Hepatocyte (in vitro differentiated cells): ENCODE measurements around the gene FGFBP1. TPM values are rescaled to one million over a fixed set of nuclear protein-coding genes. Genes with fewer than 3 reads are reported as not detected.
A peak's percentile ranks its signal among the peaks of the same experiment; 100 is the strongest.

Source experiments
- DNase-seq: peaks from one replicate; pipeline ENCODE4 v3.0.0-alpha.2; 2016; ENCODE audit warnings: low spot score
- H2AFZ ChIP-seq: fragments of 200-600 bp; sonication (generic); 2 replicates; pipeline ENCODE4 v1.6.0; 2016; ENCODE audit warnings: antibody characterized with exemption, mild to moderate bottlenecking
- H3K27ac ChIP-seq: fragments of 200-600 bp; sonication (generic); 2 replicates; pipeline ENCODE4 v1.5.1; 2016; ENCODE audit warnings: mild to moderate bottlenecking
- H3K27me3 ChIP-seq: fragments of 200-600 bp; sonication (generic); 2 replicates; pipeline ENCODE4 v1.6.1; 2016
- H3K36me3 ChIP-seq: fragments of 200-600 bp; sonication (generic); replicated peaks from 2 replicates; pipeline ENCODE4 v1.5.1; 2016; ENCODE audit warnings: low read depth; ENCODE audit not compliant: insufficient read depth
- H3K4me1 ChIP-seq: fragments of 200-600 bp; sonication (generic); 2 replicates; pipeline ENCODE4 v1.5.1; 2016; ENCODE audit warnings: mild to moderate bottlenecking, moderate library complexity; ENCODE audit not compliant: insufficient read depth
- H3K4me2 ChIP-seq: fragments of 200-600 bp; sonication (generic); 2 replicates; pipeline ENCODE4 v1.6.0; 2016
- H3K4me3 ChIP-seq: fragments of 200-600 bp; sonication (generic); 2 replicates; pipeline ENCODE4 v1.5.1; 2016; ENCODE audit warnings: mild to moderate bottlenecking
- H3K79me2 ChIP-seq: fragments of 200-600 bp; sonication (generic); 2 replicates; pipeline ENCODE4 v1.6.0; 2017; ENCODE audit warnings: mild to moderate bottlenecking
- H3K9me2 ChIP-seq: fragments of 200-600 bp; sonication (generic); replicated peaks from 2 replicates; pipeline ENCODE4 v1.6.0; 2017; ENCODE audit warnings: mild to moderate bottlenecking; ENCODE audit not compliant: insufficient read depth
- H3K9me3 ChIP-seq: fragments of 200-600 bp; sonication (generic); 2 replicates; pipeline ENCODE4 v1.5.1; 2016; ENCODE audit warnings: low read depth, mild to moderate bottlenecking
- H4K20me1 ChIP-seq: fragments of 200-600 bp; sonication (generic); 2 replicates; pipeline ENCODE4 v1.6.0; 2016; ENCODE audit warnings: mild to moderate bottlenecking; ENCODE audit not compliant: insufficient read depth, poor library complexity, severe bottlenecking
- CTCF ChIP-seq: fragments of 200-600 bp; sonication (generic); IDR thresholded peaks from 2 replicates; pipeline ENCODE4 v1.5.1; 2016; ENCODE audit warnings: antibody characterized with exemption, mild to moderate bottlenecking; ENCODE audit not compliant: poor library complexity
- EZH2 ChIP-seq: fragments of 200-600 bp; sonication (generic); IDR thresholded peaks from 2 replicates; pipeline ENCODE4 v1.6.1; 2016; ENCODE audit warnings: antibody characterized with exemption, mild to moderate bottlenecking, borderline replicate concordance
- EZH2phosphoT487 ChIP-seq: fragments of 200-600 bp; sonication (generic); IDR thresholded peaks from one replicate; pipeline ENCODE4 v1.6.1; 2018; ENCODE audit warnings: antibody characterized with exemption, mild to moderate bottlenecking, low read depth, moderate library complexity; ENCODE audit not compliant: unreplicated experiment, severe bottlenecking
- WGBS: methylation state at CpG from one replicate; pipeline ENCODE4 v1.1.6; 2016; ENCODE audit warnings: low lambda C conversion rate; ENCODE audit errors: missing lambda C conversion rate; 5-methylcytosine and 5-hydroxymethylcytosine counted together
- polyA plus RNA-seq: library from polyadenylated mRNA; unstranded; fragments of >200 nt; fragmentation: Nextera tagmentation; extraction: Ambion mirVana; gene quantifications from 2 replicates; pipeline ENCODE4 v1.2.1, GENCODE V29; 2016
- total RNA-seq: library from RNA; depleted of rRNA; stranded (reverse); fragments of >200 nt; gene quantifications from 2 replicates; pipeline ENCODE4 v1.2.3, GENCODE V29; 2014

Gene FGFBP1
- total and polyA plus RNA-seq, 2 experiments from 2014 or later, result 1.8 to 2.8 TPM

- Histone ChIP-seq H3K9me3 (no peaks in the 10 kb centered on the region), H4K20me1 (no peaks in the 10 kb centered on the region), H3K27ac (no peak overlapping the region), H3K4me1 (no peaks in the 10 kb centered on the region), H3K4me3 (no peak overlapping the region), H3K27me3 (no peaks in the 10 kb centered on the region), H3K9me2 (no peaks in the 10 kb centered on the region), H2AFZ (no peak overlapping the region), H3K36me3 (no peaks in the 10 kb centered on the region), H3K79me2 (no peaks in the 10 kb centered on the region), H3K4me2 (no peak overlapping the region)
- WGBS, result 78% methylated on average over 6 of the region's 6 CpGs
- TF ChIP-seq EZH2 (no peak), EZH2phosphoT487 (no peak), CTCF (no peak)
- DNase-seq, result no peak
Measured at GRCh38 chr4:15910155-15910940, 28.2 kb downstream of the FGFBP1 start.

- TF ChIP-seq EZH2 (no peak), EZH2phosphoT487 (no peak)
- Histone ChIP-seq H2AFZ (no peak overlapping the region), H3K4me2 (no peak overlapping the region), H3K36me3 (no peaks in the 10 kb centered on the region), H3K4me1 (no peaks in the 10 kb centered on the region), H3K27ac (no peak overlapping the region), H3K9me3 (no peaks in the 10 kb centered on the region), H4K20me1 (no peaks in the 10 kb centered on the region), H3K27me3 (no peaks in the 10 kb centered on the region), H3K4me3 (no peak overlapping the region), H3K9me2 (no peaks in the 10 kb centered on the region), H3K79me2 (no peaks in the 10 kb centered on the region)
- WGBS, result 78% methylated on average over 1 of the region's 1 CpG
- DNase-seq, result no peak
Measured at GRCh38 chr4:15907430-15907829, 31.1 kb downstream of the FGFBP1 start.

- Histone ChIP-seq H3K9me3 (no peaks in the 10 kb centered on the region), H3K4me1 (no peaks in the 10 kb centered on the region), H4K20me1 (no peaks in the 10 kb centered on the region), H3K27me3 (no peaks in the 10 kb centered on the region), H3K79me2 (no peaks in the 10 kb centered on the region), H2AFZ (peak overlapping the region; percentile 19), H3K9me2 (no peaks in the 10 kb centered on the region), H3K4me3 (no peak overlapping the region), H3K27ac (peak overlapping the region; percentile 31), H3K36me3 (no peaks in the 10 kb centered on the region), H3K4me2 (peak overlapping the region; percentile 66)
- 47% methylated on average over 19 of the region's 25 CpGs for WGBS
- TF ChIP-seq EZH2phosphoT487, result no peak
- no peak for TF ChIP-seq CTCF
- TF ChIP-seq EZH2, result no peak
- DNase-seq, result peak; percentile 68
Measured at GRCh38 chr4:15906020-15906443, 32.5 kb downstream of the FGFBP1 start.

GRCh38 chr4:15902746-15903145, 35.8 kb downstream of the FGFBP1 start:
- no peak overlapping the region for H3K4me2 ChIP-seq
- H3K79me2 ChIP-seq, result no peaks in the 10 kb centered on the region
- WGBS, result 93% methylated on average over 2 of the region's 2 CpGs
- H4K20me1 ChIP-seq, result no peaks in the 10 kb centered on the region
- H3K9me2 ChIP-seq, result no peaks in the 10 kb centered on the region
- H3K4me1 ChIP-seq, result no peaks in the 10 kb centered on the region
- H3K9me3 ChIP-seq, result no peaks in the 10 kb centered on the region
- no peak for DNase-seq
- TF ChIP-seq CTCF (no peak), EZH2 (no peak), EZH2phosphoT487 (no peak)
- H3K36me3 ChIP-seq, result no peaks in the 10 kb centered on the region
- no peak overlapping the region for H3K27ac ChIP-seq
- no peak overlapping the region for H2AFZ ChIP-seq
- H3K4me3 ChIP-seq, result no peak overlapping the region
- H3K27me3 ChIP-seq, result peaks cover 5% of the 10 kb centered on the region
